ENCODE measurements around the gene SETBP1. TPM values are rescaled to one million over a fixed set of nuclear protein-coding genes. Genes with fewer than 3 reads are reported as not detected.

The SETBP1 gene
- total and polyA plus RNA-seq, 2 of the 13 experiments (the other 11 are each of a cell fraction or from before 2014, with no cell fraction given), result 0.18 to 0.65 TPM

GRCh38 chr18:45085916-45086624, 405.4 kb downstream of the SETBP1 start (continued):
- TF ChIP-seq NFYB (CRISPR knock-in tag; IDR thresholded peaks at IDR 0.05) (no peak), ZNF136 (CRISPR knock-in tag; IDR thresholded peaks at IDR 0.05; ENCODE audit: low read depth) (no peak), ZFP1 (CRISPR knock-in tag; IDR thresholded peaks at IDR 0.05) (no peak), MYNN (CRISPR knock-in tag; IDR thresholded peaks at IDR 0.05; ENCODE audit: low read depth) (no peak)
- TF ChIP-seq, protein P1, sequence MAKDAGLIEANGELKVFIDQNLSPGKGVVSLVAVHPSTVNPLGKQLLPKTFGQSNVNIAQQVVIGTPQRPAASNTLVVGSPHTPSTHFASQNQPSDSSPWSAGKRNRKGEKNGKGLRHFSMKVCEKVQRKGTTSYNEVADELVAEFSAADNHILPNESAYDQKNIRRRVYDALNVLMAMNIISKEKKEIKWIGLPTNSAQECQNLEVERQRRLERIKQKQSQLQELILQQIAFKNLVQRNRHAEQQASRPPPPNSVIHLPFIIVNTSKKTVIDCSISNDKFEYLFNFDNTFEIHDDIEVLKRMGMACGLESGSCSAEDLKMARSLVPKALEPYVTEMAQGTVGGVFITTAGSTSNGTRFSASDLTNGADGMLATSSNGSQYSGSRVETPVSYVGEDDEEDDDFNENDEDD (CRISPR knock-in tag; IDR thresholded peaks at IDR 0.05; ENCODE audit: borderline replicate concordance), result no peak

DNA sequence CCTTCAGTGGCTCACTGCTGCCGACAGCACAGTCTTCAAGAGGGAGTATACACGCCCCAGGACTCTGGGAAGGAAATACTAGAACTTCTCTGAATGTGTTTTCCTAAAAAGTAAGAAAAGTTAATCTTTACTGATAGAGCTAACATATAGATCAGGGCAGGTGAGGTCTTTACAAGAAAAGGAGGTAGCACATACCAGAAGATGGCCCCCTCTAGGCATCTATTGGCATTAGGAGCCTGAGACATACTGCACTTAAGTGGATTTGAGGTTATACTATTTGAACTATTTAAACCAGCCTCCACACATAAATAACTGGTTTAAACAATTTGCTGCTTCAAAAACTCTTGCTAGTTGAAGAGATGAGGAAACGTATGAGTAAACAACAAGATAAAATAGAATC, 406.1 kb downstream of the SETBP1 start:
- no peak for TF ChIP-seq YEATS4 (CRISPR knock-in tag; IDR thresholded peaks at IDR 0.05; ENCODE audit: borderline replicate concordance)
- TF ChIP-seq ZNF333 (CRISPR knock-in tag; IDR thresholded peaks at IDR 0.05; ENCODE audit: borderline replicate concordance), result no peak
- no peak for TF ChIP-seq ZNF563 (CRISPR knock-in tag; IDR thresholded peaks at IDR 0.05)
- TF ChIP-seq AGO1 (IDR thresholded peaks at IDR 0.05; ENCODE audit: low read depth, low read length, poor library complexity, severe bottlenecking), result no peak
- no peak for TF ChIP-seq GZF1 (CRISPR knock-in tag; IDR thresholded peaks at IDR 0.05)
- TF ChIP-seq ZNF460 (CRISPR knock-in tag; IDR thresholded peaks at IDR 0.05; ENCODE audit: borderline replicate concordance), result no peak
- Histone ChIP-seq H2AFZ (ENCODE audit: low read length) (no peak overlapping the region), H3K4me3 (replicated peaks in 1 of 3; ENCODE audit: insufficient read depth in 1 of 3, low read depth in 2 of 3, low read length in 3 of 3) (no peak overlapping the region), H3K27me3 (ENCODE audit: control insufficient read depth in 1 of 2, insufficient read depth in 2 of 2, low read length in 2 of 2) (no peaks in the 10 kb centered on the region), H3K9me3 (ENCODE audit: low read length) (no peaks in the 10 kb centered on the region), H3K79me2 (ENCODE audit: insufficient read depth, low read length) (no peaks in the 10 kb centered on the region), H3K36me3 (replicated peaks in 1 of 2; ENCODE audit: control insufficient read depth in 1 of 2, insufficient read depth in 2 of 2, low read length in 2 of 2) (no peaks in the 10 kb centered on the region), H4K20me1 (ENCODE audit: insufficient read depth, low read length) (no peaks in the 10 kb centered on the region), H3K27ac (ENCODE audit: extremely low read length, insufficient read depth, low read length) (no peak overlapping the region), H3K4me1 (ENCODE audit: insufficient read depth, low read length) (no peaks in the 10 kb centered on the region), H3K4me2 (ENCODE audit: low read depth, low read length) (no peak overlapping the region), H3K9ac (ENCODE audit: insufficient read depth, low read depth, low read length) (no peak overlapping the region)
- in situ Hi-C loops (cut with HindIII; ENCODE audit: extremely low pct_ligation_motif_present, low pct_unique_long_range_greater_than_20kb), result no loop called here
- intact Hi-C loops (cut with micrococcal nuclease; ENCODE audit: unreplicated experiment), result no loop called here
- no TSS peak for BruUV-seq (replicated peaks)
- ChIA-PET CTCF (ENCODE audit: low intra/inter-chr PET ratio, low total read pairs) (no interaction called here), POLR2A (no interaction called here)
- no peak for ATAC-seq
- no peak for DNase-seq (ENCODE audit: low spot score)
- 10% methylated on average over 3 of the region's 3 CpGs for WGBS (ENCODE audit: low lambda C conversion rate)
- no peak for FAIRE-seq
